GM19463 (cell line): ENCODE measurements around the gene POLDIP2.
"Not testable (repeated sequence)": the region's sequence is repeated elsewhere in the genome, so short reads cannot be mapped to it uniquely, and the experiment has no call there.

ENCODE experiments used
- ATAC-seq: cut with Tn5 transposase; IDR thresholded peaks from one replicate; pipeline ENCODE4 v1.9.1; 2021; ENCODE audit warnings: mild to moderate bottlenecking, moderate library complexity; ENCODE audit not compliant: unreplicated experiment

POLDIP2 gene

GRCh38 chr17:28338769-28339212 is 18.5 kb downstream of the POLDIP2 start:
- ATAC-seq = not testable (repeated sequence)

- no peak for ATAC-seq
These were observed 19.1 kb downstream of the POLDIP2 start for GRCh38 chr17:28338056-28338768.

- no peak for ATAC-seq
These were observed 21.1 kb downstream of the POLDIP2 start for GRCh38 chr17:28335959-28336871.

- peak; percentile 95 for ATAC-seq
These were observed 21.9 kb downstream of the POLDIP2 start, which contains the start of the genes IFT20 and TNFAIP1 for GRCh38 chr17:28335201-28335958. IFT20 (minus strand) TSS chr17:28335472; CDS start chr17:28331985, 3,487 bp downstream. TNFAIP1 (plus strand) TSS chr17:28335761; CDS start chr17:28339522, 3,761 bp downstream.

GRCh38 chr17:28334666-28335200 is 22.6 kb downstream of the POLDIP2 start:
- no peak for ATAC-seq

- no peak for ATAC-seq
These were observed 23.2 kb downstream of the POLDIP2 start for GRCh38 chr17:28334171-28334570.

- no peak for ATAC-seq
These were observed 24.1 kb downstream of the POLDIP2 start for GRCh38 chr17:28333083-28333746.

- no peak for ATAC-seq
These were observed 25.4 kb downstream of the POLDIP2 start for GRCh38 chr17:28331891-28332420.

GRCh38 chr17:28330671-28331070 is 26.7 kb downstream of the POLDIP2 start:
- ATAC-seq = no peak

- no peak for ATAC-seq
These were observed 29.0 kb downstream of the POLDIP2 start for GRCh38 chr17:28328325-28328724.

- no peak for ATAC-seq
These were observed 29.6 kb downstream of the POLDIP2 start for GRCh38 chr17:28327709-28328108.

GRCh38 chr17:28327031-28327607 is 30.2 kb downstream of the POLDIP2 start:
- peak; percentile 72 for ATAC-seq

- ATAC-seq = no peak
These were observed 31.2 kb downstream of the POLDIP2 start for GRCh38 chr17:28326114-28326513.

GRCh38 chr17:28325211-28325610 is 32.1 kb downstream of the POLDIP2 start:
- no peak for ATAC-seq

GRCh38 chr17:28324781-28325180 is 32.5 kb downstream of the POLDIP2 start:
- no peak for ATAC-seq

- ATAC-seq = no peak
These were observed 33.0 kb downstream of the POLDIP2 start for GRCh38 chr17:28324267-28324745.

GRCh38 chr17:28320215-28321061 is 36.9 kb downstream of the POLDIP2 start:
- no peak for ATAC-seq

- no peak for ATAC-seq
These were observed 37.8 kb downstream of the POLDIP2 start for GRCh38 chr17:28319598-28319935.
